Lower leg skin (tissue), 4 donors: ENCODE data around the gene MGLL. TPM values are rescaled to one million over a fixed set of nuclear protein-coding genes. Genes with fewer than 3 reads are reported as not detected.
A peak's percentile ranks its signal among the peaks of the same experiment; 100 is the strongest.

ENCODE experiments used
- DNase-seq, 2 donors: peaks; one replicate each; pipeline ENCODE4 v3.0.0-alpha.2; 2019; ENCODE audit warnings: low spot score in 2 of 2
- H3K4me3 ChIP-seq: fragments of 200-600 bp; sonication (generic); 2 replicates; pipeline ENCODE4 v1.5.1; 2017; ENCODE audit warnings: mild to moderate bottlenecking, low read depth; ENCODE audit not compliant: poor library complexity, severe bottlenecking
- POLR2A ChIP-seq, 2 donors: fragments of 450-650 bp; IDR thresholded peaks; one replicate each; pipeline ENCODE4 v1.6.1; 2016 to 2017; ENCODE audit warnings: antibody characterized with exemption in 2 of 2, mild to moderate bottlenecking in 1 of 2, moderate library complexity in 1 of 2
- WGBS, 2 donors: methylation state at CpG; one replicate each; pipeline ENCODE4 v1.1.5; 2018; 5-methylcytosine and 5-hydroxymethylcytosine counted together
- intact Hi-C: fragments of 100-400 bp; cut with DNase I; formaldehyde crosslinking; loops from one replicate; pipeline ENCODE4 v1.15.0; 2023; ENCODE audit warnings: low total_unique reads
- total RNA-seq, 4 donors: library from RNA; depleted of rRNA; stranded (reverse); fragments of >200 nt; gene quantifications; one replicate each; pipeline ENCODE4 v1.1.0, GENCODE V29; 2016
- TF ChIP-seq, protein P1 (sequence below), 3 donors: fragments of 450-650 bp; IDR thresholded peaks; one replicate each; pipeline ENCODE4 v1.5.1; 2016; ENCODE audit warnings: antibody characterized with exemption in 3 of 3, mild to moderate bottlenecking in 3 of 3, moderate library complexity in 2 of 3

The MGLL gene
- total RNA-seq, 4 donors from 2014 or later = 44.0 to 57.4 (median 48.0) TPM

DNA sequence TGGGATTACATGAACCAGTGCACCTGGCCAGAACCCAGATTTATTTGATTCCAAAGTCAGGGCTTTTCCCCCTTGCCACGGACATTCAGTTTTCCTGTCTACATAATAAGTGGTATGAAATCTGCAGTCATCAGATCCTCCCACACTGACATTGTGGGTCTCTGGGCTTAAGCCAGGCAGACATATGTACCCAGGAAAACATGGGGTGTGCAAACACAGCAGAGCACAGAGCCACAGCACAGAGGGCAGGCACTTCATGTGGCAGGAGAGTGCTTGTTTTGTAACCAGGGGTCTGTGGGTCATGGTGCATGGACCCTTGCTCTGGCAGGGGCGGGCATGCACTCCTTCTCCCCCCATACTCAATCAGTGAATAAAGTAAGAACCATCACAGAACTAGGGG is 155.6 kb downstream of the MGLL start:
- intact Hi-C loops = no loop called here
- 91 to 93% methylated on average over 2 of the region's 2 CpGs for WGBS, 2 donors
- TF ChIP-seq POLR2A (IDR thresholded peaks at IDR 0.05) = no peak
- TF ChIP-seq, protein P1, sequence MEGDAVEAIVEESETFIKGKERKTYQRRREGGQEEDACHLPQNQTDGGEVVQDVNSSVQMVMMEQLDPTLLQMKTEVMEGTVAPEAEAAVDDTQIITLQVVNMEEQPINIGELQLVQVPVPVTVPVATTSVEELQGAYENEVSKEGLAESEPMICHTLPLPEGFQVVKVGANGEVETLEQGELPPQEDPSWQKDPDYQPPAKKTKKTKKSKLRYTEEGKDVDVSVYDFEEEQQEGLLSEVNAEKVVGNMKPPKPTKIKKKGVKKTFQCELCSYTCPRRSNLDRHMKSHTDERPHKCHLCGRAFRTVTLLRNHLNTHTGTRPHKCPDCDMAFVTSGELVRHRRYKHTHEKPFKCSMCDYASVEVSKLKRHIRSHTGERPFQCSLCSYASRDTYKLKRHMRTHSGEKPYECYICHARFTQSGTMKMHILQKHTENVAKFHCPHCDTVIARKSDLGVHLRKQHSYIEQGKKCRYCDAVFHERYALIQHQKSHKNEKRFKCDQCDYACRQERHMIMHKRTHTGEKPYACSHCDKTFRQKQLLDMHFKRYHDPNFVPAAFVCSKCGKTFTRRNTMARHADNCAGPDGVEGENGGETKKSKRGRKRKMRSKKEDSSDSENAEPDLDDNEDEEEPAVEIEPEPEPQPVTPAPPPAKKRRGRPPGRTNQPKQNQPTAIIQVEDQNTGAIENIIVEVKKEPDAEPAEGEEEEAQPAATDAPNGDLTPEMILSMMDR (IDR thresholded peaks at IDR 0.05) = no peak
- DNase-seq = peak in 1 of 2 donors; percentile 32
- H3K4me3 ChIP-seq = no peak overlapping the region

DNA sequence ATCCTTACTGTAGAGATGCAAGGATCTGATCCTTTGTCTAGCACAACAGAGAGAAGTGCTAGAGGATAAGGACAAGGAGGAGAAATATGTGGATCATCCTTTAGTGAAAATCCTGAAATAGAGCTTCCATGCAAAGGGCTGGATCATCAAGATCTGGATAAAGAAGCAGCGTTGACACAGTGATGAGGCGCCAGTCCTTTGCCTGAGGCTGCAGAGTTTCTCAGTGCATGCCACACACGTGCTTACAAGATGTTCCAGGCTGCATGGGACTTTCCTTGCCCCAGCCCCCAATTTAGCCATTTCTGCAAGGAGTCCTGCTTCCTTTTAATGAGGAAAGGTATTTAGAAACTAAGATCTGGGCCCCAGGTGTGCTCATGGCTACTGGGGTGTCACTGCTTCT is 156.7 kb downstream of the MGLL start:
- DNase-seq = peak in 1 of 2 donors; percentile 32
- H3K4me3 ChIP-seq = no peak overlapping the region
- intact Hi-C loops = no loop called here
- 28 to 72% methylated on average over 3 of the region's 3 CpGs for WGBS, 2 donors
- TF ChIP-seq POLR2A (IDR thresholded peaks at IDR 0.05) = no peak
- TF ChIP-seq, protein P1 (IDR thresholded peaks at IDR 0.05) = no peak

DNA sequence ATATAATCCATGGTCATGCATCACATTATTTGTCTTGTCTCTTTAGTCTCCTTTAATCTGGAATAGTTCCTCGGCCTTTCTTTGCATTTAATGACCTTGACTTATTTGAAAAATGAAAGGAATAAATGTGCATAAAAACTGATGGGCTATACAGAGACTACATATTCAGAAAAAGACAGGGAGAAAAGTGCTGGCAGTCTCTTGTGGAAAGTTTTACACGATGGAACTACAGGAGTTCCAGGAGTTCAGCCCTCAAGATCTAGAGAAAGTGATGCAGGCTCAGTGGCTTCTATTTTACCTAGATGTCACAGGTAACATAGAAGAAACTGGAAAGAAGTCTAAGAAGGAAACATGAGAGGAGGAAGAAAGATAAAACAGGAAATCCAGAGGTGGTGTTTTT is 157.2 kb downstream of the MGLL start:
- DNase-seq = no peak
- H3K4me3 ChIP-seq = no peak overlapping the region
- TF ChIP-seq, protein P1 (IDR thresholded peaks at IDR 0.05) = no peak
- TF ChIP-seq POLR2A (IDR thresholded peaks at IDR 0.05) = no peak
- intact Hi-C loops = no loop called here
- WGBS, 2 donors = 69 to 77% methylated on average over 2 of the region's 2 CpGs

DNA sequence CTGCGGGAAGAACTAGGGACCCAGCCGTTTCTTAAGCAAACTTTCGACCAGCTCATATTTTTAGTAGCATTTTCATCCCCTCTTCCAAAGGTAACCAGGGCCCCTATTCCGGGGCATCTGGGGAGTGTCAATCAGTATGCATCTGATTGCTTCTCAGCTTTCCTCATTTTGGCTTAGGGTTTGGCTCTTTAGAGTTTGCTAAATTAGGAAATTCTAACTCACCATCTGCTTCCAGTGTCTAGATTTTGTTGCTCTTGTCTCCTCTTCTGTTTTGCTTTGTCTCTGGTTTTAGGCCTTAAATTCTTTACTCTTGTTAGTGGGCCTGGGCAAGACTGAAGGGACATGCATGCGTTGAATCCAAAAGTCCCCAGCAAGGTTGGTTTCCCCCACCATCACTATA is 159.2 kb downstream of the MGLL start:
- intact Hi-C loops = no loop called here
- peak in 1 of 2 donors; percentile 28 for DNase-seq
- TF ChIP-seq, protein P1 (IDR thresholded peaks at IDR 0.05) = no peak
- no peak for TF ChIP-seq POLR2A (IDR thresholded peaks at IDR 0.05)
- WGBS, 2 donors = 87 to 94% methylated on average over 5 of the region's 5 CpGs
- no peak overlapping the region for H3K4me3 ChIP-seq

DNA sequence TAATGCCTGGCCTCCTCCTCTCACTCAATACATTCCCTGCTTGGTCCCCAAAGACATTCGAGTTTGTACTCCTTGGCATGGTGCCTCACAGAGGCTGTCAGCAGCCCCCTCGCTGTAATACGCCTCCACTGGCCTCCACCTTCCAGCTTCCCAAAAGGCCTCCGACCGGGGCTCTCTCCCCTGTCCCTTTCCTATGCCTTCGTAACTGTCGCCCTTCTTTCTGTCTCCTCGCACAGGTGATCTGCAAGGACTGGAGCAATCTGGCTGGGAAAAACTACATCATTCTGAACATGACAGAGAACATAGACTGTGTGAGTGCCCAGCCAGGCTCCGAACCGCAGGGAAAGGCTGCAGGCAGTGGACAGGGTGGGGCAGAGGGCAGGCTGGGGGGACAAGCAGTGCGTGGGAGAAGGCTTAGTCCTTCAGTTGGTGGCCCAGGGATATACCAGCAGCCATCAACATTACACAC is 160.3 kb downstream of the MGLL start:
- DNase-seq = peak in 1 of 2 donors; percentile 53
- WGBS, 2 donors = 86 to 87% methylated on average over 11 of the region's 11 CpGs
- intact Hi-C loops = no loop called here
- no peak overlapping the region for H3K4me3 ChIP-seq
- no peak for TF ChIP-seq POLR2A (IDR thresholded peaks at IDR 0.05)

DNA sequence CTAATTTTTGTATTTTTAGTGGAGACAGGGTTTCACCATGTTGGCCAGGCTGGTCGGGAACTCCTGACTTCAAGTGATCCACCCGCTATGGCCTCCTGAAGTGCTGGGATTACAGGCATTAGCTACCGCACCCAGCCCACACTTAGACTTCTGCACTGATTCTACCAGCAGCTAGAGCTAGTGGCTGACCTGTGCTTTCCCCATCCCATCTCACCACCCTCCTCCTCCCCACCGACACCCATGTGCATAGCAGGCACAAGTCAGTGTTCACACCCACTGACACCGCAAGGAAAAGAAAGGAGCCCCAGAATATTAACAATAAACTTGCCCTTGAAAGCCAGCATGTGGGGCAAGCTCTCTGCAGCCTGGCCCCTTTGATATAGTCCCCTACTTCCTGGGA is 160.7 kb downstream of the MGLL start:
- no peak overlapping the region for H3K4me3 ChIP-seq
- no peak for DNase-seq
- WGBS, 2 donors = 91 to 95% methylated on average over 5 of the region's 5 CpGs
- TF ChIP-seq, protein P1 (IDR thresholded peaks at IDR 0.05) = no peak
- no peak for TF ChIP-seq POLR2A (IDR thresholded peaks at IDR 0.05)
- intact Hi-C loops = no loop called here
